H1 (cell line): ENCODE data around the gene R3HDM2.

Experiments
- CTCF ChIP-seq, 3 experiments: IDR thresholded peaks; 1 replicate in 2 of 3; 2 replicates in 1 of 3; pipeline versions ENCODE4 v1.5.1 to v1.6.1; 2011; ENCODE audit warnings: low read length in 3 of 3, mild to moderate bottlenecking in 3 of 3, inconsistent platforms in 2 of 3, low read depth in 1 of 3, moderate library complexity in 1 of 3; ENCODE audit not compliant: insufficient read depth in 1 of 3; ENCODE audit errors: control extremely low read depth in 1 of 3
- GABPA ChIP-seq: IDR thresholded peaks from 2 replicates; pipeline ENCODE4 v1.6.1; 2011; ENCODE audit warnings: mild to moderate bottlenecking, low read length, moderate library complexity, borderline replicate concordance; ENCODE audit not compliant: insufficient read depth

DNA sequence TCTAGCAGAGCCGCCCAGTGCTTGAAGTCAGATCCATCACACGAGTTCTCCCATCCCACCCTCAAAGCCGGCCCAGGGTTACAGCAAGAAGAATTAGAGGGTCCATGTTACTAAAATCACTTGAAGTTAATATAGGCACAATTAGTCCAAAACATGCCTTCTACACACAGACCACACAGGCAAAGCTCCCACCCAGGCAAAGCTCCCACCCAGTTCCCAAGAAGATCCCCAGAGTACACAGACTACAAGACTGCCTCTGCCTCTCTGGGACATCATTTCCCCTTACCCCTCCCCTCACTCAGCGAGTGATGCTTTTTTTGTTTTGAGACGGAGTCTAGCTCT, 32.0 kb upstream of the R3HDM2 start:
- TF ChIP-seq CTCF (IDR thresholded peaks at IDR 0.05; ENCODE audit: control extremely low read depth in 1 of 3, insufficient read depth in 1 of 3, low read depth in 1 of 3, low read length in 3 of 3) (no peak), GABPA (no peak)
